Naive thymus-derived CD4-positive, alpha-beta T cell (primary cell): ENCODE results near the gene GRM7. TPM values are rescaled to one million over a fixed set of nuclear protein-coding genes. Genes with fewer than 3 reads are reported as not detected.

Source experiments
- ATAC-seq: fragments of 150-1000 bp; cut with Tn5 transposase; 2 replicates; pipeline ENCODE4 v1.10.0; 2021; ENCODE audit warnings: mild to moderate bottlenecking, moderate library complexity
- CTCF ChIA-PET: fragments of 350-600 bp; sonication (Branson Sonifier 250); formaldehyde crosslinking; loops from one replicate; lab custom pipeline; 2021; ENCODE audit warnings: antibody characterized with exemption; lab: Charles Lee
- POLR2A ChIA-PET: fragments of 350-600 bp; sonication (Branson Sonifier 250); formaldehyde crosslinking; loops from one replicate; lab custom pipeline; 2021; ENCODE audit warnings: antibody characterized with exemption, inconsistent platforms; lab: Charles Lee
- DNase-seq, 9 donors: peaks; one replicate each; pipeline versions ENCODE4 v3.0.0 to v3.0.0-alpha.2; 2020 to 2022; ENCODE audit warnings: mixed read lengths in 1 of 9
- H3K27ac ChIP-seq: one replicate; pipeline ENCODE4 v1.7.0; 2013; ENCODE audit warnings: mild to moderate bottlenecking, low read depth, low read length, moderate library complexity
- H3K27me3 ChIP-seq, 2 donors: one replicate each; pipeline ENCODE4 v1.7.0; 2013; ENCODE audit warnings: low read length in 2 of 2, mild to moderate bottlenecking in 2 of 2, moderate library complexity in 2 of 2; ENCODE audit not compliant: control insufficient read depth in 2 of 2, insufficient read depth in 2 of 2
- H3K36me3 ChIP-seq, 3 experiments: 1 replicate in 2 of 3; 2 replicates in 1 of 3; pipeline ENCODE4 v1.7.0; 2013; ENCODE audit warnings: low read length in 3 of 3, mild to moderate bottlenecking in 3 of 3, moderate library complexity in 1 of 3; ENCODE audit not compliant: insufficient read depth in 3 of 3, control insufficient read depth in 2 of 3
- H3K4me1 ChIP-seq, 2 donors: one replicate each; pipeline ENCODE4 v1.7.0; 2013; ENCODE audit warnings: low read length in 2 of 2, mild to moderate bottlenecking in 2 of 2, moderate library complexity in 1 of 2; ENCODE audit not compliant: control insufficient read depth in 2 of 2, insufficient read depth in 2 of 2
- H3K4me3 ChIP-seq: 2 replicates; pipeline ENCODE4 v1.7.0; 2013; ENCODE audit warnings: mild to moderate bottlenecking, low read length
- H3K9me3 ChIP-seq, 3 experiments: 1 replicate in 2 of 3; 2 replicates in 1 of 3; pipeline ENCODE4 v1.7.0; 2013; ENCODE audit warnings: low read length in 3 of 3; ENCODE audit not compliant: control insufficient read depth in 2 of 3
- H3K27ac Mint-ChIP-seq, 9 donors: one replicate each; pipeline ENCODE4 v1.8.0; 2020 to 2022; ENCODE audit warnings: mixed read lengths in 9 of 9, mild to moderate bottlenecking in 8 of 9, moderate library complexity in 5 of 9, inconsistent platforms in 2 of 9
- H3K27me3 Mint-ChIP-seq, 5 donors: one replicate each; pipeline ENCODE4 v1.8.0; 2021 to 2022; ENCODE audit warnings: mixed read lengths in 5 of 5, mild to moderate bottlenecking in 1 of 5
- H3K36me3 Mint-ChIP-seq, 5 donors: one replicate each; pipeline ENCODE4 v1.8.0; 2020 to 2022; ENCODE audit warnings: mixed read lengths in 5 of 5, mild to moderate bottlenecking in 3 of 5, inconsistent platforms in 1 of 5
- H3K4me1 Mint-ChIP-seq, 7 donors: one replicate each; pipeline ENCODE4 v1.8.0; 2020 to 2022; ENCODE audit warnings: mixed read lengths in 7 of 7, mild to moderate bottlenecking in 3 of 7, inconsistent platforms in 1 of 7
- H3K4me3 Mint-ChIP-seq, 10 donors: one replicate each; pipeline ENCODE4 v1.8.0; 2020 to 2022; ENCODE audit warnings: mild to moderate bottlenecking in 10 of 10, mixed read lengths in 10 of 10, moderate library complexity in 6 of 10, inconsistent platforms in 2 of 10
- H3K9me3 Mint-ChIP-seq, 11 donors: one replicate each; pipeline ENCODE4 v1.8.0; 2020 to 2022; ENCODE audit warnings: mixed read lengths in 11 of 11, mild to moderate bottlenecking in 4 of 11, inconsistent platforms in 1 of 11, moderate library complexity in 1 of 11
- intact Hi-C, 2 donors: fragments of 100-400 bp; cut with micrococcal nuclease; formaldehyde crosslinking; loops; one replicate each; pipeline ENCODE4 v1.15.1; 2023
- polyA plus RNA-seq, 2 donors: library from polyadenylated mRNA; unstranded; fragments of 300-500 nt; fragmentation: Illumina TruSeq; gene quantifications; one replicate each; pipeline ENCODE4 v1.2.3, GENCODE V29; 2021
- total RNA-seq, 6 experiments: library from RNA in 5 of 6; stranded (reverse) in 5 of 6; gene quantifications; 1 replicate in 5 of 6; 2 replicates in 1 of 6; pipeline ENCODE4 v1.2.3 and lab custom pipeline; 2021 to 2026

The GRM7 gene
- total and polyA plus RNA-seq, 7 experiments from 2014 or later = not detected

GRCh38 chr3:7508821-7509220, 647.9 kb downstream of the GRM7 start:
- Histone ChIP-seq H3K36me3 (no peaks in the 10 kb centered on the region), H3K4me1 (no peaks in the 10 kb centered on the region), H3K4me3 (no peak overlapping the region), H3K9me3 (no peaks in the 10 kb centered on the region), H3K27me3 (no peaks in the 10 kb centered on the region), H3K27ac (no peak overlapping the region)
- H3K4me3 Mint-ChIP-seq = no peak overlapping the region
- intact Hi-C loops = no loop called here
- no peak overlapping the region for H3K27ac Mint-ChIP-seq
- DNase-seq = no peak
- peaks cover 0 to 12% (median 0%) of the 10 kb centered on the region in 11 donors for H3K9me3 Mint-ChIP-seq
- H3K27me3 Mint-ChIP-seq = peaks cover 0 to 25% (median 15%) of the 10 kb centered on the region in 5 donors
- ATAC-seq = no peak
- H3K36me3 Mint-ChIP-seq = no peaks in the 10 kb centered on the region
- CTCF ChIA-PET = no interaction called here
- POLR2A ChIA-PET = no interaction called here
- H3K4me1 Mint-ChIP-seq = no peaks in the 10 kb centered on the region

- H3K4me1 Mint-ChIP-seq = no peaks in the 10 kb centered on the region
- peaks cover 0 to 23% (median 9%) of the 10 kb centered on the region in 5 donors for H3K27me3 Mint-ChIP-seq
- POLR2A ChIA-PET = interaction anchor here (0.5 kb wide), 1 partner anchor 1658 kb away, joined by 3 read pairs; no protein-coding TSS in a partner anchor
- H3K9me3 Mint-ChIP-seq = peaks cover 0 to 4% (median 0%) of the 10 kb centered on the region in 11 donors
- ATAC-seq = no peak
- Histone ChIP-seq H3K4me3 (no peak overlapping the region), H3K9me3 (no peaks in the 10 kb centered on the region), H3K27me3 (no peaks in the 10 kb centered on the region), H3K27ac (no peak overlapping the region), H3K36me3 (no peaks in the 10 kb centered on the region), H3K4me1 (no peaks in the 10 kb centered on the region)
- no peak overlapping the region for H3K27ac Mint-ChIP-seq
- intact Hi-C loops = no loop called here
- DNase-seq = no peak
- no peaks in the 10 kb centered on the region for H3K36me3 Mint-ChIP-seq
- H3K4me3 Mint-ChIP-seq = no peak overlapping the region
- CTCF ChIA-PET = no interaction called here
These were observed 651.1 kb downstream of the GRM7 start for GRCh38 chr3:7512048-7512447.

GRCh38 chr3:7518026-7518425, 657.1 kb downstream of the GRM7 start:
- no peaks in the 10 kb centered on the region for H3K36me3 Mint-ChIP-seq
- Histone ChIP-seq H3K9me3 (no peaks in the 10 kb centered on the region), H3K27ac (no peak overlapping the region), H3K4me3 (no peak overlapping the region), H3K36me3 (no peaks in the 10 kb centered on the region), H3K27me3 (no peaks in the 10 kb centered on the region), H3K4me1 (no peaks in the 10 kb centered on the region)
- ChIA-PET POLR2A (no interaction called here), CTCF (no interaction called here)
- no peaks in the 10 kb centered on the region for H3K4me1 Mint-ChIP-seq
- no peaks in the 10 kb centered on the region for H3K27me3 Mint-ChIP-seq
- no peak for ATAC-seq
- DNase-seq = no peak
- no peak overlapping the region for H3K4me3 Mint-ChIP-seq
- H3K27ac Mint-ChIP-seq = no peak overlapping the region
- peaks cover 0 to 9% (median 0%) of the 10 kb centered on the region in 11 donors for H3K9me3 Mint-ChIP-seq
- intact Hi-C loops = no loop called here

GRCh38 chr3:7518456-7518855, 657.5 kb downstream of the GRM7 start:
- Mint-ChIP-seq H3K4me3 (no peak overlapping the region), H3K27ac (no peak overlapping the region), H3K36me3 (no peaks in the 10 kb centered on the region), H3K4me1 (no peaks in the 10 kb centered on the region), H3K27me3 (no peaks in the 10 kb centered on the region), H3K9me3 (peaks cover 0 to 12% (median under 1%) of the 10 kb centered on the region in 11 donors)
- Histone ChIP-seq H3K4me1 (no peaks in the 10 kb centered on the region), H3K36me3 (no peaks in the 10 kb centered on the region), H3K27me3 (no peaks in the 10 kb centered on the region), H3K4me3 (no peak overlapping the region), H3K9me3 (no peaks in the 10 kb centered on the region), H3K27ac (no peak overlapping the region)
- DNase-seq (no peak), ATAC-seq (no peak)
- intact Hi-C loops = no loop called here
- POLR2A ChIA-PET = no interaction called here
- CTCF ChIA-PET = no interaction called here

- no peaks in the 10 kb centered on the region for H3K36me3 ChIP-seq
- no peaks in the 10 kb centered on the region for H3K4me1 Mint-ChIP-seq
- intact Hi-C loops = no loop called here
These were observed 659.1 kb downstream of the GRM7 start for GRCh38 chr3:7520059-7520458.

GRCh38 chr3:7520593-7520992, 659.7 kb downstream of the GRM7 start:
- peaks cover 0 to 16% (median 4%) of the 10 kb centered on the region in 11 donors for H3K9me3 Mint-ChIP-seq
- H3K36me3 Mint-ChIP-seq = no peaks in the 10 kb centered on the region
- ChIA-PET POLR2A (no interaction called here), CTCF (no interaction called here)
- H3K27me3 Mint-ChIP-seq = no peaks in the 10 kb centered on the region
- Histone ChIP-seq H3K9me3 (no peaks in the 10 kb centered on the region), H3K4me3 (no peak overlapping the region), H3K4me1 (no peaks in the 10 kb centered on the region), H3K27me3 (no peaks in the 10 kb centered on the region), H3K27ac (no peak overlapping the region), H3K36me3 (no peaks in the 10 kb centered on the region)
- no peak overlapping the region for H3K27ac Mint-ChIP-seq
- H3K4me1 Mint-ChIP-seq = no peaks in the 10 kb centered on the region
- no peak overlapping the region for H3K4me3 Mint-ChIP-seq
- ATAC-seq = no peak
- intact Hi-C loops = no loop called here
- DNase-seq = no peak

More at GRCh38 chr3:7520059-7520458, 659.1 kb downstream of the GRM7 start:
- ChIA-PET CTCF (no interaction called here), POLR2A (no interaction called here)
- Histone ChIP-seq H3K27me3 (no peaks in the 10 kb centered on the region), H3K4me1 (no peaks in the 10 kb centered on the region), H3K27ac (no peak overlapping the region), H3K9me3 (no peaks in the 10 kb centered on the region), H3K4me3 (no peak overlapping the region)
- ATAC-seq = no peak
- Mint-ChIP-seq H3K36me3 (no peaks in the 10 kb centered on the region), H3K27me3 (no peaks in the 10 kb centered on the region), H3K27ac (no peak overlapping the region), H3K9me3 (peaks cover 0 to 15% (median 2%) of the 10 kb centered on the region in 11 donors), H3K4me3 (no peak overlapping the region)
- no peak for DNase-seq

- Histone ChIP-seq H3K4me1 (no peaks in the 10 kb centered on the region), H3K36me3 (no peaks in the 10 kb centered on the region), H3K27me3 (no peaks in the 10 kb centered on the region), H3K9me3 (no peaks in the 10 kb centered on the region), H3K27ac (no peak overlapping the region), H3K4me3 (no peak overlapping the region)
- ChIA-PET CTCF (no interaction called here), POLR2A (no interaction called here)
- Mint-ChIP-seq H3K4me3 (no peak overlapping the region), H3K27ac (no peak overlapping the region), H3K9me3 (peaks cover 0 to 7% (median 2%) of the 10 kb centered on the region in 11 donors), H3K27me3 (peaks cover 0 to 19% (median 12%) of the 10 kb centered on the region in 5 donors), H3K36me3 (no peaks in the 10 kb centered on the region), H3K4me1 (no peaks in the 10 kb centered on the region)
- ATAC-seq = no peak
- intact Hi-C loops = no loop called here
- DNase-seq = no peak
These were observed 675.6 kb downstream of the GRM7 start for GRCh38 chr3:7536510-7536909.
